Measurements from ENCODE around the gene APOL3.

DNA sequence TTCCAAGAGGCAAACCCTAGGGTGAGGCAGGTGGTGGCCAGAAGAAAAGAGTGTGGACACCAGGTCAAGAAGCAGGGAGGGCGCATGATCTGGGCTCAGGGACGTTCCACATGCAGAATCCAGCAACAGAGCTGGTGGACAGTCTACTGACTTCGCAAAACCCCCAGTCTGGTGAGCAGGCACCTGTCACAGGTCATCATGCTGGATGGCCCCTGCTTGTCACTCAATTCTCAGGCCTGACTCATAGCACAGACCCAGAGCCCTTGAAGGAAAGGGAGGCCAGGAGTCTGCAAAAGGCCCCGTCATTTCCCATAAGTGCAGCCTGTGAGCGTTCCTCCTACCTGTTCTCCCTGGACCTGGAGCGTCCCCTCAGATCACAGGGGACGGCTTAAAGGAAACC is 22.9 kb upstream of the APOL3 start:
- TF ChIP-seq, protein P1, sequence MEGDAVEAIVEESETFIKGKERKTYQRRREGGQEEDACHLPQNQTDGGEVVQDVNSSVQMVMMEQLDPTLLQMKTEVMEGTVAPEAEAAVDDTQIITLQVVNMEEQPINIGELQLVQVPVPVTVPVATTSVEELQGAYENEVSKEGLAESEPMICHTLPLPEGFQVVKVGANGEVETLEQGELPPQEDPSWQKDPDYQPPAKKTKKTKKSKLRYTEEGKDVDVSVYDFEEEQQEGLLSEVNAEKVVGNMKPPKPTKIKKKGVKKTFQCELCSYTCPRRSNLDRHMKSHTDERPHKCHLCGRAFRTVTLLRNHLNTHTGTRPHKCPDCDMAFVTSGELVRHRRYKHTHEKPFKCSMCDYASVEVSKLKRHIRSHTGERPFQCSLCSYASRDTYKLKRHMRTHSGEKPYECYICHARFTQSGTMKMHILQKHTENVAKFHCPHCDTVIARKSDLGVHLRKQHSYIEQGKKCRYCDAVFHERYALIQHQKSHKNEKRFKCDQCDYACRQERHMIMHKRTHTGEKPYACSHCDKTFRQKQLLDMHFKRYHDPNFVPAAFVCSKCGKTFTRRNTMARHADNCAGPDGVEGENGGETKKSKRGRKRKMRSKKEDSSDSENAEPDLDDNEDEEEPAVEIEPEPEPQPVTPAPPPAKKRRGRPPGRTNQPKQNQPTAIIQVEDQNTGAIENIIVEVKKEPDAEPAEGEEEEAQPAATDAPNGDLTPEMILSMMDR (IDR thresholded peaks at IDR 0.05): no peak
- no peak for TF ChIP-seq POLR2A (IDR thresholded peaks at IDR 0.05)

Measured in Peyer's patch (tissue), 4 donors.